CD4-positive, alpha-beta T cell treated with Interleukin-4 for 1 hour (primary cell): ENCODE results near the gene PSMD2.

Experiments
- DNase-seq, 2 donors: peaks; one replicate each; pipeline ENCODE4 v3.0.0-alpha.2; 2020 to 2022

The PSMD2 gene

GRCh38 chr3:184283681-184284080 lies 15.4 kb upstream of the PSMD2 start:
- DNase-seq, result no peak

GRCh38 chr3:184284696-184285095 lies 14.3 kb upstream of the PSMD2 start:
- DNase-seq, result no peak

- DNase-seq, result peak; percentile 49 to 59
Observed at GRCh38 chr3:184289426-184289938, 9.6 kb upstream of the PSMD2 start.

GRCh38 chr3:184290331-184290730 lies 8.7 kb upstream of the PSMD2 start:
- DNase-seq, result no peak

GRCh38 chr3:184291044-184291737 lies 7.8 kb upstream of the PSMD2 start:
- DNase-seq, result no peak

GRCh38 chr3:184291738-184292445 lies 7.1 kb upstream of the PSMD2 start:
- no peak for DNase-seq

- no peak for DNase-seq
Observed at GRCh38 chr3:184295771-184296170, 3.3 kb upstream of the PSMD2 start.

GRCh38 chr3:184296616-184297015 lies 2.4 kb upstream of the PSMD2 start:
- no peak for DNase-seq

GRCh38 chr3:184299488-184300377 lies 692 bp downstream of the PSMD2 start:
- DNase-seq, result no peak

- DNase-seq, result no peak
Observed at GRCh38 chr3:184300378-184300720, 1.3 kb downstream of the PSMD2 start.

GRCh38 chr3:184305577-184305976 lies 6.5 kb downstream of the PSMD2 start:
- no peak for DNase-seq

GRCh38 chr3:184306341-184306972 lies 7.4 kb downstream of the PSMD2 start:
- DNase-seq, result no peak

- DNase-seq, result no peak
Observed at GRCh38 chr3:184307915-184308314, 8.9 kb downstream of the PSMD2 start.

GRCh38 chr3:184308744-184309143 lies 9.7 kb downstream of the PSMD2 start:
- no peak for DNase-seq

- DNase-seq, result no peak
Observed at GRCh38 chr3:184311633-184312032, 12.6 kb downstream of the PSMD2 start.

- DNase-seq, result peak; percentile 94
Observed at GRCh38 chr3:184314363-184314699, 15.3 kb downstream of the PSMD2 start, which contains the start of gene EIF4G1. EIF4G1 (plus strand) TSS chr3:184314606; CDS start chr3:184315797, 1,191 bp downstream.

- DNase-seq, result peak; percentile 73 to 79
Observed at GRCh38 chr3:184314700-184315542, 15.9 kb downstream of the PSMD2 start.

GRCh38 chr3:184315543-184315867 lies 16.5 kb downstream of the PSMD2 start:
- no peak for DNase-seq

GRCh38 chr3:184315871-184316661 lies 17.0 kb downstream of the PSMD2 start:
- peak in 1 of 2 donors; percentile 34 for DNase-seq

- DNase-seq, result no peak
Observed at GRCh38 chr3:184316792-184317191, 17.8 kb downstream of the PSMD2 start.

GRCh38 chr3:184317201-184317600 lies 18.2 kb downstream of the PSMD2 start:
- no peak for DNase-seq
